ENCODE measurements around the gene TPRG1. TPM values are rescaled to one million over a fixed set of nuclear protein-coding genes. Genes with fewer than 3 reads are reported as not detected.

TPRG1 gene
- total and polyA plus RNA-seq, 2 donors (not counting 1 experiment from before 2014, with no cell fraction given), result 0.21 to 0.39 TPM

DNA sequence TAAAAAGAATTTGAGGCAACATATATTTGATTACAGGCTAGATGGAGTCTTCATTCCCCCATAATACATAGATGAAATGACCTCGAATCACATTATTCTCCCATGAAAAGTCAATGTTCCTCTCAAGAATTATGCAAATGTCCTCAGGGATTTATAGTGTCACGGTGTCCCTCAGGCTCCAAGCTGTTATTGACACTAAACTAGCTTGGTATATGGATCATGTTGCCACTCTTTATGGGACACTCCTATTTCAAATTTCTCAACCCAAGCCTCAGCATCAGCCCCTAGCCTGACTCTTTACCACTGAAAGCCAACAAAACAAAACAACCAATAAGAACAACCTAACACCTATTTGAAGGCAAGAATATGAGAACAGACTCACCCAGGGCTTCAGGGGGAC lies 139.8 kb downstream of the TPRG1 start:
- DNase-seq, result no peak
- Histone ChIP-seq H3K4me2 (replicated peaks; ENCODE audit: low read depth, low read length, poor library complexity, severe bottlenecking) (no peak overlapping the region), H3K9me3 (ENCODE audit: control extremely low read depth in 1 of 3, control insufficient read depth in 2 of 3, insufficient read depth in 1 of 3, low read length in 2 of 3) (no peaks in the 10 kb centered on the region), H3K4me3 (ENCODE audit: control extremely low read depth in 1 of 5, extremely low read depth in 1 of 5, insufficient read depth in 1 of 5, low read depth in 2 of 5, low read length in 4 of 5) (no peak overlapping the region), H2AFZ (ENCODE audit: insufficient read depth, low read depth, low read length, poor library complexity, severe bottlenecking) (no peak overlapping the region), H3K36me3 (replicated peaks in 1 of 2; ENCODE audit: control extremely low read depth in 1 of 2, control insufficient read depth in 1 of 2, extremely low read depth in 1 of 2, insufficient read depth in 2 of 2, low read length in 1 of 2) (no peaks in the 10 kb centered on the region), H3K4me1 (ENCODE audit: control insufficient read depth in 2 of 2, insufficient read depth in 2 of 2, low read length in 2 of 2) (no peaks in the 10 kb centered on the region), H4K20me1 (ENCODE audit: control insufficient read depth, insufficient read depth, low read length, poor library complexity, severe bottlenecking) (no peaks in the 10 kb centered on the region), H3K79me2 (ENCODE audit: control insufficient read depth, insufficient read depth, low read length) (no peaks in the 10 kb centered on the region), H3K27ac (ENCODE audit: low read length in 2 of 2) (no peak overlapping the region), H3K27me3 (replicated peaks in 1 of 4; ENCODE audit: control extremely low read depth in 1 of 4, control insufficient read depth in 3 of 4, insufficient read depth in 4 of 4, low read length in 3 of 4) (peaks cover 0 to 22% (median 0%) of the 10 kb centered on the region in 4 experiments), H3K9ac (ENCODE audit: low read length) (no peak overlapping the region)
- Mint-ChIP-seq H3K4me1 (no peaks in the 10 kb centered on the region), H3K4me3 (no peak overlapping the region), H3K27ac (no peak overlapping the region), H3K27me3 (peaks cover 39% of the 10 kb centered on the region), H3K9me3 (ENCODE audit: insufficient read depth) (no peaks in the 10 kb centered on the region)
- CTCF ChIA-PET, result interaction anchor here (1.3 kb wide), 1 partner anchor 8 kb away, joined by 4 read pairs; no protein-coding TSS in a partner anchor
- intact Hi-C loops (cut with micrococcal nuclease), result no loop called here
- no CpG with 5 or more reads among the region's 2 CpGs for WGBS (ENCODE audit: insufficient coverage)
- TF ChIP-seq CTCF (IDR thresholded peaks at IDR 0.05) (no peak), EZH2 (IDR thresholded peaks at IDR 0.05; ENCODE audit: borderline replicate concordance, insufficient read depth, low read depth, low read length, poor library complexity, severe bottlenecking) (no peak)
- POLR2A ChIA-PET, result no interaction called here
- ATAC-seq (ENCODE audit: low read depth), result no peak

DNA sequence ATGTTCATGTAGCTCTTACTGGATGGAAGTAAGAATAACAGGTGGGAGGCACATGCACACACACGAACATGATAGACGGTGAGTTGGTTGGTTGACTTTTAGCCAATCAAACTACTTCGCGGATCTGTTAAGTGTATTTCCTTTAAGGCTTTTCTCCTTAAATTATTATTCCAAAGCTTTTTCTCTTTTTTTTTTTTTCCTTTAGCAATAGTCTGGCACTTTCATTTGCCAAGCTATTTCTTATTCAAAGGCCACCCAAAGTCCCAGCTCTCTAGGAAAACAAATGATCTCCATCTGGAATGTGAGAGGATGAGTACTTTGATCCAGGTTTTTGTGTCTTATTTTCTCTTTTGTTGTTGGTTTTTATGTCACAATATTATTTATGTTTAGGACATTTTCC lies 141.1 kb downstream of the TPRG1 start:
- no peaks in the 10 kb centered on the region for H3K4me1 ChIP-seq (ENCODE audit: control insufficient read depth in 2 of 2, insufficient read depth in 2 of 2, low read length in 2 of 2)
- no peaks in the 10 kb centered on the region for H3K36me3 ChIP-seq (replicated peaks in 1 of 2; ENCODE audit: control extremely low read depth in 1 of 2, control insufficient read depth in 1 of 2, extremely low read depth in 1 of 2, insufficient read depth in 2 of 2, low read length in 1 of 2)
- H3K9me3 ChIP-seq (ENCODE audit: control extremely low read depth in 1 of 3, control insufficient read depth in 2 of 3, insufficient read depth in 1 of 3, low read length in 2 of 3), result no peaks in the 10 kb centered on the region
- no peaks in the 10 kb centered on the region for H3K79me2 ChIP-seq (ENCODE audit: control insufficient read depth, insufficient read depth, low read length)
- H3K4me2 ChIP-seq (replicated peaks; ENCODE audit: low read depth, low read length, poor library complexity, severe bottlenecking), result no peak overlapping the region
- TF ChIP-seq EZH2 (IDR thresholded peaks at IDR 0.05; ENCODE audit: borderline replicate concordance, insufficient read depth, low read depth, low read length, poor library complexity, severe bottlenecking), result no peak
- no peak for TF ChIP-seq CTCF (IDR thresholded peaks at IDR 0.05)
- H3K4me1 Mint-ChIP-seq, result no peaks in the 10 kb centered on the region
- POLR2A ChIA-PET, result no interaction called here
- H3K27me3 ChIP-seq (replicated peaks in 1 of 4; ENCODE audit: control extremely low read depth in 1 of 4, control insufficient read depth in 3 of 4, insufficient read depth in 4 of 4, low read length in 3 of 4), result peaks cover 0 to 20% (median 0%) of the 10 kb centered on the region in 4 experiments
- peaks cover 50% of the 10 kb centered on the region for H3K27me3 Mint-ChIP-seq
- DNase-seq (no peak), ATAC-seq (ENCODE audit: low read depth) (no peak)
- no peak overlapping the region for H3K27ac ChIP-seq (ENCODE audit: low read length in 2 of 2)
- no peak overlapping the region for H3K4me3 Mint-ChIP-seq
- H3K9me3 Mint-ChIP-seq (ENCODE audit: insufficient read depth), result no peaks in the 10 kb centered on the region
- CTCF ChIA-PET, result no interaction called here
- no peaks in the 10 kb centered on the region for H4K20me1 ChIP-seq (ENCODE audit: control insufficient read depth, insufficient read depth, low read length, poor library complexity, severe bottlenecking)
- no peak overlapping the region for H3K9ac ChIP-seq (ENCODE audit: low read length)
- intact Hi-C loops (cut with micrococcal nuclease), result no loop called here
- no CpG with 5 or more reads among the region's 4 CpGs for WGBS (ENCODE audit: insufficient coverage)
- H2AFZ ChIP-seq (ENCODE audit: insufficient read depth, low read depth, low read length, poor library complexity, severe bottlenecking), result no peak overlapping the region
- H3K4me3 ChIP-seq (ENCODE audit: control extremely low read depth in 1 of 5, extremely low read depth in 1 of 5, insufficient read depth in 1 of 5, low read depth in 2 of 5, low read length in 4 of 5), result no peak overlapping the region
- H3K27ac Mint-ChIP-seq, result no peak overlapping the region

All from B cell (primary cell).